Loucy (cell line): Measurements from ENCODE around the gene PAQR7.

ENCODE experiments used
- CTCF ChIP-seq: fragments of 200-600 bp; sonication (generic); conservative IDR thresholded peaks from 2 replicates; pipeline ENCODE4 v1.5.1; 2014; ENCODE audit warnings: mild to moderate bottlenecking, antibody characterized with exemption, low read length
- EZH2phosphoT487 ChIP-seq: fragments of 200-600 bp; IDR thresholded peaks from 2 replicates; pipeline ENCODE4 v1.6.1; 2018; ENCODE audit warnings: antibody characterized with exemption, mild to moderate bottlenecking, moderate library complexity, borderline replicate concordance

- no peak for TF ChIP-seq CTCF
- TF ChIP-seq EZH2phosphoT487: no peak
Measured at GRCh38 chr1:25829046-25829445, 46.5 kb downstream of the PAQR7 start.
